Inferior parietal cortex (tissue), 1 donor: Measurements from ENCODE around the gene TNFAIP8L3.

Source experiments
- DNase-seq: peaks from one replicate; pipeline ENCODE4 v3.0.0-alpha.2; 2016; ENCODE audit errors: extremely low spot score

The TNFAIP8L3 gene

GRCh38 chr15:51114437-51115119 is 19.9 kb upstream of the TNFAIP8L3 start:
- DNase-seq = no peak

GRCh38 chr15:51112078-51112477 is 17.4 kb upstream of the TNFAIP8L3 start:
- no peak for DNase-seq

GRCh38 chr15:51111061-51111460 is 16.4 kb upstream of the TNFAIP8L3 start:
- no peak for DNase-seq

GRCh38 chr15:51110171-51110570 is 15.5 kb upstream of the TNFAIP8L3 start:
- DNase-seq = no peak

- DNase-seq = no peak
Observed at GRCh38 chr15:51108933-51109550, 14.3 kb upstream of the TNFAIP8L3 start.

GRCh38 chr15:51107612-51108011 is 12.9 kb upstream of the TNFAIP8L3 start:
- no peak for DNase-seq

- no peak for DNase-seq
Observed at GRCh38 chr15:51106481-51106880, 11.8 kb upstream of the TNFAIP8L3 start.

- DNase-seq = no peak
Observed at GRCh38 chr15:51105430-51106016, 10.8 kb upstream of the TNFAIP8L3 start.

GRCh38 chr15:51104512-51104911 is 9.8 kb upstream of the TNFAIP8L3 start:
- DNase-seq = no peak

- DNase-seq = no peak
Observed at GRCh38 chr15:51103330-51103729, 8.6 kb upstream of the TNFAIP8L3 start.

GRCh38 chr15:51100785-51101489 is 6.2 kb upstream of the TNFAIP8L3 start:
- no peak for DNase-seq

- no peak for DNase-seq
Observed at GRCh38 chr15:51099185-51099584, 4.5 kb upstream of the TNFAIP8L3 start.

- no peak for DNase-seq
Observed at GRCh38 chr15:51098331-51098619, 3.6 kb upstream of the TNFAIP8L3 start.

- DNase-seq = no peak
Observed at GRCh38 chr15:51097553-51098330, 3.0 kb upstream of the TNFAIP8L3 start.

- DNase-seq = no peak
Observed at GRCh38 chr15:51096976-51097375, 2.3 kb upstream of the TNFAIP8L3 start.

- DNase-seq = no peak
Observed at GRCh38 chr15:51095681-51096331, 1.1 kb upstream of the TNFAIP8L3 start.

GRCh38 chr15:51093839-51094605 is 684 bp downstream of the TNFAIP8L3 start:
- DNase-seq = no peak

GRCh38 chr15:51093488-51093838 is 1.2 kb downstream of the TNFAIP8L3 start:
- DNase-seq = no peak

- DNase-seq = no peak
Observed at GRCh38 chr15:51092480-51093040, 2.1 kb downstream of the TNFAIP8L3 start.

GRCh38 chr15:51090753-51091152 is 4.0 kb downstream of the TNFAIP8L3 start:
- DNase-seq = no peak
